Stimulated activated naive CD4-positive, alpha-beta T cell treated with Interleukin-2 at 50 U/mL for 16 hours (primary cell): ENCODE measurements around the gene BTBD2.

Source experiments
- DNase-seq: peaks from one replicate; lab custom pipeline; 2025; lab: John Stamatoyannopoulos, UW

BTBD2 gene

DNA sequence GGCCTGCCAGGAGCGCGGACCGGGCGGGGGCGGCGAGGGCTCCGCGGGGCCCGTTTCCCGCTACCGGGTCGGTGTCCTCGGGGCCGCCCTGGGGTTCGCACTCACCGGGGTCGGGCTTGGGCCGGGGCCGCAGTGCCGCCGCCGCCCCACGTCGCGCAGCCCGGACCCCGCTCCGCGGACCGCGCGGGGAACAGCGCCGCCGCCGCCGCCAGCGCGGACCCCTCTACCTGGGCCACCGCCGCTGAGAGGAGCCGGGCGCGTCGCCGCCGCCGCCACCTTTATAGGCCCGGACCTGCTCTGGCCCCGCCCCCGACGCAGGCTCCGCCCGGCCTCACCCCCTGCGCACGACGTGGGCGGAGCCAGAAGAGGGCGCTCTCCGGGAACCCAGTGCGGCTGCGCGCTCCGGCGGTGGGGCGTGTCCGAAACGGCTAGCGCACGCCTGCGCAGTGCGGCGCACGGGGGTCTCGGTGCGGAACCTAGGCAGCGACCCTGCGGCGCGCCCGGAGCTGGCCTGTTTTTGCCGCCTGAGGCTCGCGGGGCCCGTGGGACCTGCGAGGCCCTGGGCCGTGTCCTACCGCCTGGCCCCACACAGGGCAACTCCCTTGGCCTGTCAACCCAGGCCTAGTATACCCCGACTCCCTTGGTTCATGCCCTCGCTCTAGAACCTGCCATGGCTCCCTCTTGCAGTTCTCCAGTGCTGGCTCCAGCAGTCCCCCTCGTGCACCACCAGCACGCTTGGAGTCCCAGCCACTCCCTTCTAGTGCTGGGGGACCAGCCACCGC, 35.7 kb upstream of the BTBD2 start, which contains the start of gene MKNK2:
Gene MKNK2 (minus strand): TSS at position 254 of the 782 bp plus-strand sequence. CDS start 393 bp downstream, outside the sequence.
- peak; percentile 85 for DNase-seq

DNA sequence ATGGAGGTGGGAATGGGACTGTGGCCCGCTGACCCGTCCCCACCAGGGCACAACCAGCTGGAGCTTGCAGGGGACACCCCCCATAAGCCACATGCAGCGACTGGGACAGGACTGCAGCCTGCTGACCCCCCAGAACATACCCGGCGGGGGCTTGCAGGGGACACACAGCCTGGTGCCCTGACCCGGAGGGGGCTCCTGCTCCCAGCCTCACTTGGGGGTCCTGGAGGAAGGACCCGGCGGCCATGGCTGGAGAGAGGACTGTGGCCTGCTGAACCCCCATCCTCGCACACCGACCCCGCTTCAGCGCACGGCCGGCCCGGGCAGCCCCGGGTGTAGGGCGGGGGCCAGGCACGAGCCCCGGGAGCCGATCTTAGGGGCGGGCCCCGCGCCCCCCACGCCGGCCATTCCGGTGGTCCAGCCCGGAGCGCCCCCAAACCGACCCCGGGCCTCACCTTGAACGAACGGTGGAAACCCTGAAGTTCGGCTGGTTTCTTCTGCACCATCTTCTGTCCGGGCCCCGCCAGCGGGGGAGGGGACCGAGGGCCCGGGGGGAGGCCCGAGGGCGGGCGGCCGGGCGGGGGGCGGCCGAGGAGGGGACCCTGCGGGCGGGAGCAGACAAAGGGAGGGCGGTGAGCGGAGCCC, 35.0 kb upstream of the BTBD2 start:
- DNase-seq, result no peak

DNA sequence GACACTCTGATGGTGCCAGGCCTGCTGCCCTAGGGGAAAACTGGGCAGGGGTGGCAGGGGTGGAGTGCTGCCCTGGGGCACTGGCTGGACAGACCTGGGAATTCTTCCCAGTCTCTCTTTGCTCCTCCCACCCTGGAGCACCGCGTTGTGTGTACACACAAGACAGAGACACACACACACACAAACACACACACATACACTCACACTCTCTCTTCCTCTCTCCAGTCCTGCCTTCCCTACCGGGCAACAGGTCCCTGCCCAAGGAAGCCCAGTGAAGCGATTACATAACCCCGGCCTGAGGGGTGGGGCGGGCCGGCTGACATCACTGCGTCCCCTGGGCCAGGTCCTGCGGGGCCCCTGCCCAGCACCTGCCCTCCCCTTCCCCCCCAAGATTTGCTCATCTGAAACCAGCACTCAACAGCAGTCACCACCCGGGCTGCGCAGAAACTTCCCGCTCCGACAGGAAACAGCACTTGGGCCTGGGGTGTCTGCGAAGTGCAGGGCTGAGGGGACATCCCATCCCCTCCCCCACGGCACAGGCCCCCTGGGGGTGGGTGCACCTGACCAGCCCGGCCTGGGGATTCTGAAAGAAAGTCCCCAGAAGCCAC, 34.3 kb upstream of the BTBD2 start:
- DNase-seq, result peak; percentile 51

DNA sequence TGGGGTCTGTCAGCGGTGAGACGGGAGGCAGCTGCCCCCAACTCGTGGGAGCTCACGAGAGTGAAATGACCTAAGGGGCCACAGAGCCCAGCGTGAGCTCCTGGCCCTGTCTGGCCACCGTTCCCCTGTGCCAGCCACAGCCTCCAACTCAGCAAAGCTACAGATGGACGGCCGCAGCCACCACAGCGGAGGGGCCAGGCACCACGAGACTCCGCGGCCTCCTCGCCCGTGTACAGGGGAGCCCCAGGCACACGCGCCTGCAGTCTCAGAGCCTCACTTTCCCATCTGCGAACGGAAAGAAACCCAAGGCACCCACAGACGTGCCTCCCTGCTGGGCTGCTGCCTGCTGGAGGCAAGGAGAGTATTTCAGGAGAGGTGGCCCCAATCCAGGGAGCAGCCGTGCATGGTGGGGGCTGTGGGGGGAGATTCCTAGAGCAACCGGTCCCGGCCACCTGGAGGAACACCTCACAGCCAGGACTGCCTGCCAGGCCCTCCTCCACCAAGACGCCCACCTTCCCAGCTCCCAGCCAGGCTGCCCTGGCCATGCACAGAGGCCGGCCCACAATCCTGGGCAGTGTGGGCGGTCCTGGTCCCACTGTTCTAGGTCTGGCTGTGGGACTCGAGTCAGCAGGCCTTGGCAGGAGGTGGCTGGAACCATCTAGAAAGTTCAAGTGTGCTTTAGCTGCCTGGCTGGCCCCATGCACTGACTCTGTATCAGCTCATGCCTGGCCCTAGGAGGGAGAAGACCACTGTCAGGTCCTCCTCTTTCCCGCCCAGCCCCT, 33.6 kb upstream of the BTBD2 start:
- DNase-seq, result no peak

DNA sequence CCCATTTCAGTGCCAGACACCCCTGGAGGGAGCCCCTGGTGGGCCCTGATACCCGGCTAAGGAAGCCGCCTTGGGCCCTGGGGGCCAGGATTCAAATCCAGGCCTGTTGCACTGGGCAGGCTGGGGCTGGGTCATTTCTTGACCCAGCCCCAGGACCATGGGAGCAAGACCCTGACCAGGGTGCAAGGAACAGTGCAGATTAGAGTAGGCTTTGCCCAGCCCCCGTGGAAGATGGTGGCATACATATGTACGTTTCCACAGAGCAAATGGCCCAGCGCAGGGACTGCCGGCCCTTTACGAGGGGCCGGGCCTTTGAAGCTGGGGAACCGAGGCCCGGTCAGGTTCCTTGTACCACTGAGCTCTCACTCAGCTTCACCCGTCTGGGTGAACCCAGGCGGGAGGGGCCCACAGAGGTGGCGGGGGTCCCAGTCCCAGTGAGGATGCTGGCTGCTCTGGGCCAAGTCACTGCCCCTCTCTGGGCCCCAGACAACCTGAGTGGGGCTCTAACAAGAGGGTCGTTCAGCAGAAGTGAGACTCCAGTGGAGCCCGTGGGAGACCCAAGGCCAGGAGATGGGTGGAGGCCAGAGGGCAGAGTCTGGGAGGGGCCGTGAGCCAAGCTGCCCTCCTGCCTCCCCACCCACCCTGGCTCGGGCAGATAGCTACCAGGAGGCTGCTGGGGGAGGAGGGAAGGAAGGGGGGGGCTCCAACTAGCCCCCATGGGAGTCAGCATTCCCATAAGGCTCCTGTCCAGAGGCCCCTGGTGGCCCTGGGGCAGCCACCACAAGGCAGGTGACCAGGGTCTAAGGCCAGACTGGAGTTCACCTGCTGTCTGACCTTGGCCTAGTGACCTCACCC, 32.8 kb upstream of the BTBD2 start:
- DNase-seq, result no peak

DNA sequence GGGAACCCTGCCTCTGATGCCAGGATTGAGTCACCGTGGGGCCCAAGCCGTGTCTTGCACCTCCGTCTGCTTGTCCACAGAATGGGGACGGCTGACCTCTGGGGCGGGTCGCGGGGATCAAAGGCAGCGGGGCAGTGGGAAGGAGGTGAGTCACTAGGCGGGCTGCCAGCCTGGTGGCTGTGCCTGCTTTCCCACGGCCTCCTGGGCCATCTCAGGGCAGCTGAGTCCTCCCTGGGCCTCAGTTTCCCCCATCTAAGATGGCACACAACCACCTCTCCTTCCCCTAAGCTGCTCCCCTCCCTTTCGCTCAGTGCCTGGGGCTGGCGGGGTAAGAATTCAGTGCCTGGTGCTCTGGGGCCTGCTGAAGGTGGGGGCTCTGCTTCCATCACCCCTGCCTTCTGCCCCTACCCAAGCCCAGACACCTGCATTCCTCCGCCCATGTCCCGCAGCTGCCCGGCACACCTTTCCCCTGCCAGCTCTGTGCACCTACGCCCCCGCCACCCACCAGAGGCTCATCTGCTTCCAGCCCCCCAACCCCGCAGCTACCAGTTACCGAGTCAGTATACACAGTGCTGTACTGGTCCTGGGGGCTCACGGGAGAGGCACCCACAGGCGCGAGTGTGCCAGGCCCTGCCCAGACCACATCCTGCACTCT, 32.1 kb upstream of the BTBD2 start:
- peak; percentile 19 for DNase-seq

DNA sequence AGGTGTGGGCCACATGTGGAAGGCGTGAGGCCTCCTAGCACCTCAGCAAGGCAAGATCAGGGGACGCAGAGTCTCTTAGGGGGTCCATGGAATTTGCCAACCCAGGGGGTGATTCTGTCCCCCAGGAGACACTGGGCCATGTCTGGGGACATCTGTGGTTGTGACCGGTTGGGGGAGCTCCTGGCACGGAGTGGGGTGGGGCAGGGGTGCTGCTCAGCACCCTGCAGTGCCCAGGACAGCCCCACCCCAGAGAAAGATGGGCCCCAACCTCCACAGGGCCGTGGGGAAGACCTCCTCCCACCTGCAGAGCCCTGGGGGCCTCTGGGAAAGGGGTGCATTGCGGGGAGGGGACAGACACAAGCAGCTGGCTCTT, 31.5 kb upstream of the BTBD2 start:
- DNase-seq, result no peak

DNA sequence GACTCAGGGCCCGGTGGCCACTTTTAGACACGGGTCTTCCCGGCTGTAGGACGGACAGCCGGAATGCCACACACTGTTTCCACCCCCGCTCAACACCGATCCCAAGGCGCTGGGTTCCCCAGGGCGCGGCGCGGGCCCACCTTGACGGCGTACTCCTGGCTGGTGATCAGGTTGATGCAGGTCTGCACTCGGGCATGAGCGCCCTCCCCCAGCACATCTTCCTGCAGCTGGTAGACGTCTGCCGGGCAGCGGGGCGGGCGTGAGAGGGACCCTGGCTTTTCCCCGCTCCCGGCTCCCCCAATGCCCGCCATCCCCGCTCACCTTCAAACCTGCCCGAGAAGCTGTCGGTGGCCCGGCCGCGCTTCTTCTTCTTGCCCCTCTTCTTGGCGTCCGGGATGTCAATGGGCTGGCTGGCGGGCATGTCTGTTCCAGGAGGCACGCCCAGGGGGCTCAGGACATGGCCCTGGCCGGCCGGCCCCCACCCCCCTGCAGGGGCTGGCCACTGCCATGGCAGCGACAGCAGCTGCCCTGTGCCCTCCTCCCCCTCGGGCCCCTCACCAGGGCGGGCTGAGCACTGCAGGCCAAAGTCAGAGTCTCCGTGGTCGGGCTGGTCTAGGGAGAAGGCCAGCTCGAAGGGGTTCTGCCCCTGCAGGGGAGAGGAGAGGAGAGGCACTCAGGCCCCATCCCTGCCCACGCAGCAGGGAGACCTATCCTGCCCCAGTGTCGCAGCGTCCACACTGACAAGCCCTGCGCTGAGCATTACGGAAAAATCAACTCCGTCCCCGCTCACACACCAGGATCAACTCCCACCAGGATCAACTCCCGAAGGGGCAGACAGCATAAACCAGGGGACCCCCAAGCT, 30.8 kb upstream of the BTBD2 start:
- no peak for DNase-seq

DNA sequence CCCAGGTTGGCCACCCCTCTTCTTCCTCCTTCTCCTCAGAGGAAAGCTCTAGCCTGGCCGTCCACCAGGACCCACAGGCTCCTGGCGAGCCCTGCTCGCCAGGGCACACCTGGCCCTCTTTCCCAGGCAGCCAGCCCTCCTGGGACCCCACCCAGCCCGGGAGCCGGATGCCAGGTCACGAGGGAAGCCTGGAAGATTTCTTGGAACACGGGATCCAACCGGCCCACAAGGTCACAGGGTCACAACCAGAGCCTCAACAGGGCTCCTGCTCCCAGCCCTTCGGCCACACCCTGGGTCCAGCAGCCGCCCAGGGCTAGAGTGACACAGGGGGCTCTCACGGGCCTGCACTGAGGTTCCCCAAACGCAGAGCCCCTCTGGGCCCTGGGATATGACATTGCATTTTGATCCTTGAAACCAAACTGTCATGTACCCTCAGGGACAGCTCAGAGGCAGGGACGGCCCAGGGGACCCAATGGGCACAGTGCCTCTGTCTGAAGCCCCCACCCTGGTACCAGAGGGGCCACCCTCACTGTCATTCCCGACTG, 30.1 kb upstream of the BTBD2 start:
- DNase-seq, result no peak

DNA sequence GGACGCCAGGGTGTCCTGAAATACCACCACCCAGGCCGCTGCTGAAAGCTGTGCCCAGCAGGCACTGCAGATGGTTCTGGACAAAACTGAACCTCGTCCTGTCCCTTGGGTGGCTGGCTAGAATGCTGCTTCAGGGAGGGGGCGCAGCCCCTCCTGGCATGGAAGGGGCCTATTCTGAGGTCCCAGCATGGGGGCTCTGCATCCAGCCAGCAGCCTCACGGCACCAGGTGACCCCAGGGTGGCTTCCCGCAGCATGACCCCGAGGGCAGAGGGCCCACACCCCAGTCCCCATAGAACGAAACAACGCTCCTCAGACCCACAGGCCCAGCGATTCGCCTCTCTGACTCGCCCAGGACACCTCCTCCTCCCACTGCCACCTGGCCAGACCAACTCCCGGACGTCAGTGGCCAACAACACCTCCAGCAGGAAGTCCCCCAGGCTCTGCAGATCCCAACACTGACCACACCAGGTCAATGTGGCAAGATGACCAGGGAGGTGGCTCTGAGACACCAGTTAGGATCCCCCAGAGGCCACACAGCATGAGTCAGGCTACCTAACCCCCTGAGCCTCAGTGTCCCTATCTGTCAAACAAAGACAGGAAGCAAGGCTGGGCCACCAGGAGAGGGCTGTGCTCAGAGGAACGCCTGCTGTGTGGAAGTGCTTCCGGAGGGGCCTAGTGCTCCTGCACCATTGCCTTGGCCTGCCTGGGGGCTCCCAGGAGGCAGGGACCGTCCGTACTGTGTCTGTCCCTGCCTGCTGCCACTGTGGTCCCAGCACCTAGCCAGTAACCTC, 29.4 kb upstream of the BTBD2 start:
- DNase-seq, result no peak

DNA sequence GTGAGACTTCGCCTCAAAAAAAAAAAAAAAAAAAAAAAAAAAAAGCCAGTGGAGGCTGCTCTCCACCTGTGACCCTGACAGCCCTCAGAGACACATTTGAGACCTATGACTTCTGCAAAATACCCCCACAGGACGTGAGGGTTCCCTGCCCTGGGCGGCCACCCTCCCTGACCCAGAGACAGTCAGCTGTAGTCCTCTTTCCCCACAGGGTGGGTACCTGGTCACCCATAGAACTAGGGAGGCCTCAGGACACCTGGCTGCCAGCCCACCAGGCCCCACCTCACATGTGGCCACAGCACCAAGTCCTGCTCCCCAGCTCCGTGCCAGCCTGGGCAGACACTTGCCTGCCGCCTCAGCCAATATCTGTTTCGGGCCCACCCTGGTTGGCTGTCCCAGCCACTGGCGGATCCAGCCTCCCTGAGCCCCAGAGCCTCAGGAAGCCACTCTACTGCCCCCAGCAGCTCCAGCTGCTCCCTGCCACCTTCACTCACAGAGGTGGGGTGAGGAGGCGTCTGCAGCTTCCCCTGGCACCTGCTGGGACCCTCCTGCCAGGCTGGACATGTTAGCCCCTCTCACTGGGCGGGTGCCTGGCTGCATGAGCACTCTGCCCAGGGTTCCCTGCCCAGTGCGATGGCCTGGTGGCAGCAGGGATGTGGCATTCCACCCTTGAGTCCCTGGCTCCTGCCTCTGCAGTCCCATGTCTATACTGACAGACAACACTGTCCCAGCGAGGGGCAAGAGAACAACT, 28.6 kb upstream of the BTBD2 start:
- no peak for DNase-seq

DNA sequence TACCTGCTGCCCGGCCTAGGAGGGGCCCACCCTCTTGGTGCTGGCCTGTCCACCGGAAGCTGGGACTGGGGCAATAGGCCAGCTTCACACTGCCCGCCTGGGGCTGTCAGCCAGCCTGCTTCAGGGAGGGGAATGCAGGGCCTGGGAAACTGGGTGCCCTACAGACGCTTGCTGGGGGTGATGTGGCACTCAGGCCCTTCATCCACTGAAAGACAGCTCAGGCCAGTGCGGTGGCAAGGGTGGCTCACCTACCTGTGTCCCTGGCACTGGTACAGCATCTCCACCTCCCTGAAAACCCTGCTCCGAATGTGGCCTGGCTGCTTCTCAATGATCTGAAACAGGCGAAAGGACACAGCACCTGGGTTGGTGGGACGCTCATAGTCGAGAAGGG, 27.7 kb upstream of the BTBD2 start:
- no peak for DNase-seq

DNA sequence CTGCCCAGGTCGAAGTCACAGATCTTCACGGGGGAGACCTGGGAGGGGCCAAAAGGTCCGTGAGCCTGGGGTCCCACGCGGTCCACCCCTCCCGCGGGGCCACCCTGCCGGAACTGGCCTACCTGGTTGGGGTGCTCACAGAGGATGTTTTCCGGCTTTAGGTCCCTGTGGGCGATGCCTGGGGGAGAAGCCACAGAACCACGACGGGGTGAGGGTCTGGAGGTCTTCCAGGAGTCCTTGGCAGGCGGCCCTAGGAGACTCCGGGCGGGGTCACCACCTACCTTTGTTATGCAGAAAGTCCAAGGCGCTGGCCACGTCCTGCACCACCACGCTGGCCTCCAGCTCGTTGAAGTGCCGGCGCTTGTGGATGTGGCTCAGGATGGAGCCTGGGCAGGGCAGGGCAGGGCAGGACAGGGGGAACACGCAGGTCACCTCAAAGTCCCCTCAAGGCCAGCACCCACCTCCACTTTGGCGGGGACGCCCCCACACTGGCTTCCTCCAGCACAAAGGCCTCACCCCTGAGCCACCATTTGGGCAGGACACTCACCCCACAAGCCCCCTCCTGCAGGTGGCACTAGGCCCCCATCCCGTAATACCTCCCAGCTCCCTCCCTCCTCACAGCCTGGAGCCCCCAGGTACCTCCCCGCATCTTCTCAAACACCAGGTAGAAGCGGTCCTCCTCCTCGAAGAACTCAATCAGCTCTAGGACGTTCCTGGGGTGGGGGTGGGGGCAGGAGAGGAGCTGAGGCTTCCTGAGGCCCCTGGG, 27.2 kb upstream of the BTBD2 start:
- no peak for DNase-seq

DNA sequence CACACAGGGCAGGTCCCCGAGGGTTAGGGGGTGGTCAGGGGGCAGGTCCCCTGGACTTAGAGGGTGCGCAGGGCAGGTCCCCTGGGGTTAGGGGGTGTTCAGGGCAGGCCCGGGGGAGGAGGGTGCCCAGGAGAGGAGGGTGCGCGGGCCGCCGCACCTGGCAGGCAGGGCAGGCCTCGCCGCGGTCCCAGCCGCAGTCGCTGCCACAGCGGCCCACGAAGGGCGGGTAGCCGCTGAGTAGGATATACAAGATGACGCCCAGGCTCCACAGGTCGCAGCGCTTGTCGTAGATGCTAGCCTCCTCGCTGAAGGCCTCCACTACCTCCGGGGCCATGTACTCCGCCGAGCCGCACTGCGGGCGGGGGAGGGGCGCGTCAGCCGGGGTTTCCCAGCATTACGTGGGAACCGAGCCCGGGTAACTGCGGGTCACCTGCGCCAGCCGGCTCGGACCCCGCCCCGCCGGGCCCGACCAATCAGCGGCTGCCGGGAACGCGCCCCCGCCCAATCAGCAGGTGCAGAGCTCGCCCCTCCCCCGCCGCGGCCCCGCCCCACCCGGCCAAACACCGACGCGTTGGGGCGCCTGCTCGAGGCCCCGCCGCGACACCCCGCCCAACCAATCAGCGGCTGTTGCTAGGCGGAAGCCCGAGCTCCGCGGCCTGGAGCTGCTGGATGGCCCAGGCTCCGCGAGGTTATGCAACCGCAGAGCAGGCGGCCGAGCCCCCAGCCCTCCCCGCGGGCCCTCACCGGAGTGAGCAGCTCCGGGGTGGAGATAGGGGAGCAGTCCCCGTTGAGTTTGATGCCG, 26.4 kb upstream of the BTBD2 start:
- peak; percentile 99 for DNase-seq

DNA sequence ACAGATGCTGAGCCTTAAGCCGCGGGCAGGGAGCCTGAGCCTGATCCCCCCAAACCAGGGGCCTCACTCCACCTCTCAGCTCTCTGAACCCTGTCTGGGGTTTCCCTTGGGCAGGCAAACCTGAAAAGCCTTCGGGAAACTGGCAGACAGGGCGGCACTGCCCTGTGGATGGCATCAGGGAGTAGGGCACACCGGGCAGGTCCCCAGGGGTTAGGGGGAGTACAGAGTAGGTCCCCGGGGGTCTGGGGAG, 25.8 kb upstream of the BTBD2 start:
- DNase-seq, result no peak

DNA sequence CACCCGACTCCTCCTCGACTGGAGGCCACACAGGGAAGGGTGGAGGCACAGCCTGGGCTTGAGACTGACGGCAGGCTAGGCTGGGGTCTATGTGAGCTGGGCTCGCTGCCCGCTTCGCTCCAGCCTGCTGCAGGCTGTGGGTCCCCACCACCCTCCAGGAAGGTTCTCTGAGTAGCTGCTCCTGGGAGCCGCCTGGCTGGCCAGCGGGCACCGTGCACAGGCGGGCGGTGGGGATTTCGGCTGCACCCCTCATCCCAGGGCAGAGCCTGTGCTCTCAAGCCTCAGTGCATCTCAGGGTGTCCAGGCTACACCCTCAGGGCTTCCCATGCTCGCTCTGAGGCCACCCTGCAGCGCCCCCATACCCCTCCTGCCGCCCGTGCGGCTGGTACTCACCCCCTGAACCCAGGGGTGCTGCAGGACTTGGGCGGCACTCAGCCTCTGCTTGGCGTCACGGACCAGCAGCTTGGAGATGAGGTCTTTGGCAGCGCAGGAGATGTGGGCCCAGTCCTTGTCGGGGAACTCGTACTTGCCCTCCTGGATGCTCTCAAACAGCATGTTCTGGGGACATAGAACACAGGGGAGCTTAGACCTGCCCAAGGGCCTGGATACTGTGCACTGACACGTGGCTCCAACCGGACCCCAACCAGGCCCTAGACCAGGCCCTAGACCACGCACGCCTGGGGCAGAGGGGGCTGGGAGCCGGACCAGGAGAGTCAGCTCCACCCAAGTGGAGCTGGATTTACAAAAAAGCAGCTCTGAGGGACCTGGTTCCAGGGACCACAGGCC, 25.3 kb upstream of the BTBD2 start:
- no peak for DNase-seq
